Measurements from ENCODE around the gene RNF10. TPM values are rescaled to one million over a fixed set of nuclear protein-coding genes. Genes with fewer than 3 reads are reported as not detected.
"Not testable (repeated sequence)": the region's sequence is repeated elsewhere in the genome, so short reads cannot be mapped to it uniquely, and the experiment has no call there.

RNF10 gene
- total RNA-seq (2014; rRNA removed; shearing (Covaris generic)), result 83.7 and 115 TPM in 2 replicates

DNA sequence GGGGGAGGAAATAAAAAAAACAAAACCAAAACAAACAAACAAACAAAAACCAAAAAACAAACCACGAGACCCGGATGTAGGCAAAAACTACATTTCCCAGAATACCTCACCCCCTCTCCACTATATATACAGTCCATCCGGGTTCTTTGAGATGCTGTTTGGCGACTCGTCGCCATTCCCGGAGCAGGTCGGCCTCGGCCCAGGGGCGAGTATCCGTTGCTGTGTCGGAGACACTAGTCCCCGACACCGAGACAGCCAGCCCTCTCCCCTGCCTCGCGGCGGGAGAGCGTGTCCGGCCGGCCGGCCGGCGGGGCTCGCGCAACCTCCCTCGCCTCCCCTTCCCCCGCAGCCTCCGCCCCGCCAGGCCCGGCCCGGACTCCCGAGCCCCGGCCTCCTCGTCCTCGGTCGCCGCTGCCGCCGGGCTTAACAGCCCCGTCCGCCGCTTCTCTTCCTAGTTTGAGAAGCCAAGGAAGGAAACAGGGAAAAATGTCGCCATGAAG is at the start of gene RNF10:
RNF10 (plus strand) TSS at position 154 of the 500 bp plus-strand sequence. CDS start 456 bp downstream, outside the sequence.
- DNase-seq (ENCODE audit: low spot score), result peak; percentile 88
- in situ Hi-C loops (cut with HindIII; ENCODE audit: low sequenced_read_pairs), result no loop called here

DNA sequence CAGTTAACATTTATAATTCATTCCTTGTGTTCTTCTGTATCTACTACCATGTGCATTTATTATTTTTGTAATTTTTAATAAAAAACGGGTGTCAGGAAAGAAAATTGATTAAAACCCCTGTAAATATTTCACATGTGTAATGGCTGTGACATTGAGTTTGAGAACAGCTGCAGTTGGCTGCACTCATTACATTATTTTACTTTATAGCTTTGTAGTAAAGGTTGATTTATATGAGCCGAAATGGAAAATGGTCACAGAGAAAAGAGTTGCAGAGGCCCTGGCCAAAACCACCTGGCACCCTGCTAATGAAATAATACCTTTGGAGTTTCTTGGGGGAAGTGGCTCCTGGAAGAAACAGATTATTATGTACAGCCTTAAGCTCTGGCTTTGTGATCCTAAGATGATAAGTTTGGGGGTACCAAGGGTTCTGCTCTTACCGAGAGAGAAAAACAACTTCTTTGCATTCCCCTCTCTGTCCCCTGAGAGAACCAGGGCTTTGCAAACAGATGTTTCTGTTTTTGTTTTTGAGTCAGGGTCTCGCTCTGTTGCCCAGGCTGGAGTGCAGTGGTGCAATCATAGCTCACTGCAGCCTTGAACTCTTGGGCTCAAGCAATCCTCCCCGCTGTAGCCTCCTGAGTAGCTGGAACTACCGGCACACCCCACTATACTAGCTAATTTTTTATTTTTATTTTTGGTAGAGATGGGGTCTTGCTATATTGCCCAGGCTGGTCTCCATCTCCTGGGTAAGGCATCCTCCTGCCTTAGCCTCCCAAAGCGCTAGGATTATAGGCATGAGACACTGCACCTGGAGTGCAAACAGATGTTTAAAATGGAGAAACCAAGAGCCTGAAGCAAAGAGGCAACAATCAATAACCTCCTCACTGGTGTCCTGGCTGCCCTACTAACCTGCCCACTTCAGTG is 47.9 kb upstream of the RNF10 start:
- DNase-seq (ENCODE audit: low spot score), result no peak
- in situ Hi-C loops (cut with HindIII; ENCODE audit: low sequenced_read_pairs), result no loop called here

DNA sequence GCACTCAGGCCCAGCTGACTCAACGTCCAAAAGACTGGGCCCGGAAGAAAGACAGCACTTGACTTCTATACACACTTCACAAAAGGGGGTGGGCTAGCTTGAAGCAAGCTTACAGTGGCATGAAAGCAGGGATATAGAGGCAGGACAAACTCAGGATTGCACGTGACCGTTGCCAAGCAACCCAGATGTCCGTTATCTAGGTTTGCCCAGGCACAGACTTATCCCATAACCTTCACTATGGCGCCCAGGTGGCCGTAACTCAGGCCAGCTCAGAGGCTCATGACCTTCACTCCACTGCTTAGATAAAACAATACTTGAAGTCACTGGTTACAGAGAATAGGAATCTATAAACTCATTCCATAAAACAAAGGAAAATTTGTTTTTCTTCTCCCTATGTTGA is 46.6 kb upstream of the RNF10 start:
- in situ Hi-C loops (cut with HindIII; ENCODE audit: low sequenced_read_pairs); DNase-seq (ENCODE audit: low spot score): not testable (repeated sequence)

DNA sequence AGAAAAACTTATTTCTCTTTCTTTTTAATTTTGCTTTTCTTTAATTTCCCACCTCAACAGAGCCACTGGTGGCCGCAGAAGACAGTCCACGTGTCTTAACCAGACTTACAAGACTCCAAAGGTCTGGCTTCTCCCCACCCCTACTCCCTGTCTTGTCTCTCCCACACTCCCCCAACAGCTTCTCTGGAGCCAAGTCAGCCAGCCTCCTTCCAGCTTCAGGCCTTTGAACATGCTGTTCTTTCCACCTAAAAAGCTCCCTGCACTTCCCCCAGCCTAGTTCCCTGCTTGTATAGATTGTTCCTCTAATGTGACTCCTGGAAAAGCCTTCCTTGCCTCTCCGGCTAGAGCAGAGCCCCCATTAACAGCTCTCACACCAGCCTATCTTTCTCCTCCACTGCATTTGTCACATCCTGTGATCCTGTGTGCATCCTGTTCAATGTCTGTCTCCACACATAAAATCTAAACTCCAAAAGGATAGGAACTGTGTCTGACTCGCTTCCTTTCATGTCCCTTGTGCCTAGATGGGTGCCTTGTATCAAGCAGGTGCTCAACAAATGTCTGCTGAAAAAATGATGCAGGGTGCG is 46.0 kb upstream of the RNF10 start:
- no peak for DNase-seq (ENCODE audit: low spot score)
- in situ Hi-C loops (cut with HindIII; ENCODE audit: low sequenced_read_pairs), result no loop called here

DNA sequence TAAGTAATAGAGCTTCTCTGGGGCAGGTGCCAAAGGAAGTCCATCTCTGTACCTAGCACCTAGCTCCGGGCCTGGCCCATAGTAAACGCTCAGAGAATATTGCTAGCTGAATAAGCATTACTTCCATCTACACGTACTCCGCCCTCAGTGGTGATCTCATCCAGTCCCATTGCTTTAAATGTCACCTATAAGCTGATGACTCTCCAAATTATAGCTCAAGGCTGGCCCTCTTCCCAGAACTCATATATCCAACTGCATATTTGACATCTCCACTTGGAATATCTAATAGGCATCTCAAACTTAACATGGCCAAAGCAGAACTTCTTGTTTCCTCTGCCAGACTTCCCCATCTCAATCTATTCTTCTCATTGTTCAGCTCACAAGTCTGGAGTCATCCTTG is 45.1 kb upstream of the RNF10 start:
- DNase-seq (ENCODE audit: low spot score), result no peak
- in situ Hi-C loops (cut with HindIII; ENCODE audit: low sequenced_read_pairs), result no loop called here

DNA sequence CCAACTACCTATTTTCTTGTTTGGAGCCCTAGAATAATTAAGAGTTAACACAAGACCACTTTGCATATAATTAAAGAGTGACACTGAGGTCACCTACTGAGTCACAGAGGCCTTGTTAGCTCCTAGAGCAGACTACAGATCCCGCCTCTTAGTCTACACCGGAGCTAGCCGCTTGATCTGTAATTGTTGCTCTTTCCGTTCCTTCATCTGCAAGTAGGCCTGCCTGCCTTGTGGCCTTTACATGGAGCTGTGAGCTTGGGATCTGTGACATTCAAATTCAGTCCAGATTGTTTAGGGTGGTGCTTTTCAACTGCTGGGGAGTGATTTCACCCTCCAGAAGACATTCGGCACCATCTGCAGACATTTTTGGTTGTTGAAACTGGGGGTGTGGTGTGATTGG is 43.8 kb upstream of the RNF10 start:
- no peak for DNase-seq (ENCODE audit: low spot score)
- in situ Hi-C loops (cut with HindIII; ENCODE audit: low sequenced_read_pairs), result no loop called here

DNA sequence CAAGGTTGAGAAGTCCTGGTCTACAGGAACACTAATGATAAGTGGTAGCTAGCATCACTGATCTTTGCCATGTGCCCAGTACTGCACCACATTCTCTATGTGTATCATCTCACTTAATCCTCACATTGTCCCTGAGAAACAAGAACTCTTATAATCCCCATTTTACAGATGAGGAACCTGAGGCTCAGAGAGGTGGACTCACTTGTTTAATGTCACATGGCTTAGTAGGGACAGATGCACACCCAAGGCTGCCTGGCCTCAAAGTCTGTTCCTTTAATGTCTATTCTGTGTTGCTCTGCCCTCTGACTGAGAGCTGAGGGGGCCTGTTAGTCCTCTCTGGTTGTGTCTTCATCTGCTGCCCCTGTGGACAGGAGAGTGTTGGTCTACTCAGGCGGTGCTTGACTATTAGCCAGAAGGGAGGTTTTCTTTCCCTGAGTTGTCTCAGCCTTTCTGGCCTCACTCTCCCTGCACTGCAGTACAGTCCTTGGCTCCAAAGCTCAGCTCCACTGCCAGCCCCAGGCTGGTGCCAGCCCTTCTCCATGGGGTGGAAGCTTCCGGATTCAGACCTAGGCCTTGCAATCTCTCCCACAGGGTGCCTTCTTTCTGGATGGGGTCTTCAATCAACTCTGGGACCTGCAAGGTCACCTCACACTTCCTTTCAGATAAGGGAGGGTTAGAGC is 43.2 kb upstream of the RNF10 start:
- DNase-seq (ENCODE audit: low spot score), result no peak
- in situ Hi-C loops (cut with HindIII; ENCODE audit: low sequenced_read_pairs), result no loop called here

DNA sequence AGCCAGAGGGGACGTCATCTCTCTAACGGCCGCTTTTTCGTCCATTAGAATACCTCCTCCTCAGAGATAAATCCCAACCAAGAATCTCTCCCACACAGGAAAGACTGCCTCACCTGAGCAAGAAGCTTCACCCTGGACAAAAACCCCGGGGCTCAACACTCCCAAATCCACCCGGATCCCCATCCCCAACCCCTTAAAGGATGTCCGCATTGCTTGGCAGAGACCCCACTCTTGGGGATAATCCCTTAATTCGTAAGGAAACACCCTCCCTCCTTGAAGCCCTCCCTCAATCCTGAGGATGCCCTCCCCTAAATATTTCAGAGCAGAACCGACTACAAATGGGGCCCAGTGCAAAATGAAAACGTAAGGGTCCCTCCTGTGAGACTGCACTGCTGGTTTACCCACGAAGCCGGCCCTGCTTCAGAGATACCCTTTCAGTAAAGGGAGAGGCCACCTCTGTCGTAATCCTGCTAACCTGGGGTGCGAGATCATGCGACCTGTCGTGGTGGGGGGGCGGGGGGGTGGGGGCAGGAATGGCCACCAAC is 38.9 kb upstream of the RNF10 start:
- in situ Hi-C loops (cut with HindIII; ENCODE audit: low sequenced_read_pairs), result no loop called here
- DNase-seq (ENCODE audit: low spot score), result no peak

DNA sequence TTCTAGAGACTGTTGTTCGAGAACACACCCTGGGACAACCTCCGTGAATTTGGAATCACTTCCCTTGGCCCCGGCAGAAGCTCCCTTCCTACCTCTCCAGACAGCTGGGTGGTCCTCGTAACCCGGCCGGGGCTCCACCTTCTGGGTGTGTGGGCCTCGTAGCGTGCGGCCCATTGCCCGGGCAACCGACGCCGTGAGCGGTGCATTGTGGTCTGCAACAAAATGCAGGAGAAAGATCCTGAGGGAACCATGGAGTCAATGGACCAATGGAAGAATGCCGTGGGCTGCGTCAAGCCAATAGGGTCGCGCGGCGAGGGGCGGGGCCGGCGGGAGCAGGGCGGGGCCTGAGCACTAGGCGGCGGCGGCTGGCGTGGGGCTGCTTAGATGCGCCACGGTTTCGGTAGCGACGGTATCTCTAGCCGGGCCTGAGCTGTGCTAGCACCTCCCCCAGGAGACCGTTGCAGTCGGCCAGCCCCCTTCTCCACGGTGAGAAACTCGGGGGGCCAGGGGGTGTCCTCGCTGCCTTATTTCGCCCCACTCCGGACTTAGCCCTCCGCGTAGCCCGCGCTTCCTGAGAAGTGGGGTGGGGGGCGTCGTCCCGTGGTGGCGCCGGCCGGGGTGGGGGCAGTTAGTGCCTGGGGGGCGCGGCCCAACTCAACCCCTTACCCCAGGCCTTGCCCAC is 38.3 kb upstream of the RNF10 start, which contains the start of gene DYNLL1:
DYNLL1 (plus strand) TSS at position 383 of the 682 bp plus-strand sequence. CDS start 309 bp downstream, outside the sequence.
- in situ Hi-C loops (cut with HindIII; ENCODE audit: low sequenced_read_pairs), result no loop called here
- DNase-seq (ENCODE audit: low spot score), result peak; percentile 96

DNA sequence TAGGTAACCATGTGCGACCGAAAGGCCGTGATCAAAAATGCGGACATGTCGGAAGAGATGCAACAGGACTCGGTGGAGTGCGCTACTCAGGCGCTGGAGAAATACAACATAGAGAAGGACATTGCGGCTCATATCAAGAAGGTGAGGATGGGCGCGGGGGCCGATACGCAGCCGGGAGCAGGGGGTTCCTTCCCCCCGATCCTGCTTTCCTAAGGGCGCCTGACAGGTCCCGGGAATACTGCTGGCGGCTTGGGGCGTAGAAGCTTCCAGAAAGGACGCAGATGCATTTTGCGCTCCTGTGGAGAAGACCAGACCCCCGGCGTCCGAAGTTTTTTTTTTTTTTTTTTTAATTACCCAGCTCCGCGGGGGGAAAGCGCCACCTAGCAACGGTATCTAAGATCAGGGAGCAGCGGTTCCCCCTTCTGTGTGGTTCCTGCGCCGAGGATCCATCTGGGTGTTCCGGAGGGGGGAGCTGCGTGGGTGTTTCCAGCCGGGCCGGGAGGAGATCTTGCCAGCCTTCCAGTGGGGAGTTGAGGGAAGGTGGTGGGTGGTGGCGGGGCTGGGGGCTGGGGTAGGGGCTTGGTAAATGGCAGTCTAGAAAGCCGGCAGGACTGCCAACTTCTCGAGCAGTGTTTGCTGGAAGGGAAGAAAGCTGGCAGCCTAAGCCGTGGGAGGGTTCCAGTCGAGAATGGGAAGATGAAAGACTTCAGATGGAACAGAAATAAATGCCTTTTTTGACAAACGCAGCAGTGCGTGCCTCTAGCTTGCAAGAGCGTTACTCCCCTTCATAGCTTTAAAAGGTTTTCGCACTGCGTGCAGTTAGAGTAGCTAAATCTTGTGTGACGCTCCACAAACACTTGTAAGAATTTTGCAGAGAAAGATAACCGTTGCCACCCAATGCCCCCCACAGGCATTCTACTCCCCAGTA is 37.5 kb upstream of the RNF10 start:
- in situ Hi-C loops (cut with HindIII; ENCODE audit: low sequenced_read_pairs), result no loop called here
- peak; percentile 84 for DNase-seq (ENCODE audit: low spot score)

DNA sequence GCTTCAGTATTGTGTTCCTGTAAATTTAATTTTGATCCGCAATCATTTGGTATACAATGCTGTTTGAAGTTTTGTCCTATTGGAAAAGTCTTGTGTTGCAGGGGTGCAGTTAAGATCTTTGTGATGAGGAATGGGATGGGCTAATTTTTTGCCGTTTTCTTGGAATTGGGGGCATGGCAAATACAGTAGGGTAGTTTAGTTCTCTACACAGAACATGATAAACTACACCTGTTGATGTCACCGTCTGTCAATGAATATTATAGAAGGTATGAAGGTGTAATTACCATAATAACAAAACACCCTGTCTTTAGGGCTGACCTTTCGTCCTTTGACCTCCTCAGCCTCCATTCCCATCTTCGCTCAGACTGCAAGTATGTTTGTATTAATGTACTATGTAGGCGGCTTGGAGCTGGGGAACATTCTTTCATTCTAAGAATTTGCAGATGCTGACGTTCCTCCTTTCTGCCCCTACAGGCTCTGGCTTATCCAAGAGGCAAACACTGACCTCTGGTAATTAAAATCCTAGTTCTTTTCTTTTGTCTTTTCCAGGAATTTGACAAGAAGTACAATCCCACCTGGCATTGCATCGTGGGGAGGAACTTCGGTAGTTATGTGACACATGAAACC is 36.5 kb upstream of the RNF10 start:
- no peak for DNase-seq (ENCODE audit: low spot score)

DNA sequence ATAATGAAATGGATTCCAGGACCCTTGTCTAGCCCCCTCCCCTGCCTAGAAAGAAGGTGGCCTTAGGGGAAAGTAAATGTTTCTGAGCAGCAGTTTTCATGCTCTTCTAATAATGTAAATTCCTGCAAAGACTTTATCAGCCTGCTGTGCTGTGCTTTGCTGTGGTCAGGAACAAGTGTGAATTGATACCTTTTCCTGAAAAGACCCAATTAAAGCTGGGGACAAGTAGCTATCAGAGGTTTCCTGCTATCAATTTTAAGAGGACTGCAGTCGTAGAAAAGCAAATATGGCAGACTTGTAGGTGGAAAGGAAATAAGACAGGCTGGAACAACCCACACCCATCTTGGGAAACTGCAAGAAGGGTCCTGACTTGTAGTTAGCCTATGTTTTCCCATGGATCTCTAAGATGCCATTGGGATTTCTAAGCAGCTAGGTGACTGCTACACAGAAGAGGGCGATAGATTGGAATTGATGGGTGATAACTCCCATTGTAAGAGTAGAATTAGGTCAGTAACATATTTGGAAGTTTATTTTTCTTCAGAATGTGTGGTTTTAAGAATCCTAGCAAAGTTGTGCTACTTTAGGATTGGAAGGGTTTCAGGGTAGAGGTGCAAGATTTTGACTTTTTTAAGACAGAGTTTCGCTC is 35.2 kb upstream of the RNF10 start:
- no peak for DNase-seq (ENCODE audit: low spot score)
- in situ Hi-C loops (cut with HindIII; ENCODE audit: low sequenced_read_pairs), result no loop called here

More for the DNA sequence above, 36.5 kb upstream of the RNF10 start:
- in situ Hi-C loops (cut with HindIII; ENCODE audit: low sequenced_read_pairs), result no loop called here

DNA sequence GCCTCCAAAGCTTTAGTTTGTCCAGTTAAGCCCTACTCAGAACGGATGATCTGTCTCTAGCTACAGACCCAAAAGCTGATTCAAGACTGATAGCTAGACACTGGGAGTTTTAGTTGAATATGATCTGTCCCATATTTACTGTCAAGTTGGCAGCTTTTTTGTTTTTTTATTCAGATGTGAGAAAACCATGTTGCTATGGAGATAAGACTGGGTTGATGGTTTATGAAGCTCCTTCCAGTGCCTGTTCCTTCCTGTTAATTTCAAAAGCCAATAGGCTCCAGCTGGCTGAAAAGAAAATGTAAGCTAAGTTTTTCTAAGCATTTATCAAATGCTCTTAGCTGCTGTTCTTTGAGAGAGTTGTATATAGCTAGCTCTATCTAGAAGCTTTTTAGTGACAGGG is 33.6 kb upstream of the RNF10 start:
- in situ Hi-C loops (cut with HindIII; ENCODE audit: low sequenced_read_pairs), result no loop called here
- DNase-seq (ENCODE audit: low spot score), result no peak

DNA sequence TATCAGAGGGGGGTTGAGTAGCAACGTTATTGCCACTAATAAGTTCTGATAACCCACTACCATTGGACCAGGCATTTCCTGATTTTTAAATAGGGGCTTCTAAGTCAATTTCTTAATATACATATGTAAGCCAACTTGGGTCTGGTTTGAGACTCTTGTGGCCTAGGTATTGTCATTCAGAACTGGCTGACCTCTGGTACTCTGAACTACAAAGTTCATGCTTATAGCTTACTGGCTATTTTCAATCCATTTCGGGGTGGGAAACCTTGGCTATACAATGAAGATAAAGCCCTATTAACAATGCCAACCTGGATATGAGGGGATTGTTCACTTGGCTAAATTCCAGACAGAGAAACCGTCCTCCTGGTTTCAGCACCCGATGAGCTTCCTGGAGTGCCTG is 29.6 kb upstream of the RNF10 start:
- DNase-seq (ENCODE audit: low spot score), result no peak
- in situ Hi-C loops (cut with HindIII; ENCODE audit: low sequenced_read_pairs), result no loop called here

DNA sequence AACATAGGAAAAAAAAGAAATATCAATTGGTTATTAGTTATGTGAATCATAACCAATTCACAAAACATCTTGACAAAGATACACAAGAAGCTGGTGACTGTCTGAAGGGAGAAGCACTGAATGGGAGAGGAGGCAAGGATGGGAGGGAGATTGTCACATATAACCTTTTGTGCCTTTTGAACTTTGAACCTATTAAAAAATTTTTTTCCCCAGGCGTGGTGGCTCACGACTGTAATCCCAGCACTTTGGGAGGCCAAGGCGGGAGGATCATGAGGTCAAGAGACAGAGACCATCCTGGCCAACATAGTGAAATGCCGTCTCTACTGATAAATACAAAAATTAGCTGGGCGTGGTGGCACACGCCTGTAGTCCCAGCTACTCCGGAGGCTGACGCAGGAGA is 25.6 kb upstream of the RNF10 start:
- in situ Hi-C loops (cut with HindIII; ENCODE audit: low sequenced_read_pairs), result no loop called here
- no peak for DNase-seq (ENCODE audit: low spot score)

DNA sequence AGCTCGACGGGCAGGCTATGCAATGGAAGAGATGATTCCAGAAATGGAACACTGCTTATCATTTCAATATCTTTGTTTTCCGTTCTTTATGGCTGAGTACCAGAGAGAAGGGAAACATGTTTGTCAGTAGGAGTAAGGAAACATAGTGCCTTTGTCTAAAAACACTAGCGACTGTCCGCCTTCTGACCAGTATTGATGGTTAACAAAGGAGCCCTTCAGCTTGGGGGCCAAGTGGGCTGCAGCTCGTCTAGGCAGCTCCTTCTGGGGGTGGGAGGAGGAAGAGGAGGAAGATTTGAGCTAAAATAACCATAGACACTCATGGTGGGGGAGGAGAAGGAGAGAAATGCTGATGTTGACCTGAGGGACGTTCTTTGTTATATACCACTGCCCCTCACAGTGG is 20.2 kb upstream of the RNF10 start:
- in situ Hi-C loops (cut with HindIII; ENCODE audit: low sequenced_read_pairs), result no loop called here
- DNase-seq (ENCODE audit: low spot score), result no peak

DNA sequence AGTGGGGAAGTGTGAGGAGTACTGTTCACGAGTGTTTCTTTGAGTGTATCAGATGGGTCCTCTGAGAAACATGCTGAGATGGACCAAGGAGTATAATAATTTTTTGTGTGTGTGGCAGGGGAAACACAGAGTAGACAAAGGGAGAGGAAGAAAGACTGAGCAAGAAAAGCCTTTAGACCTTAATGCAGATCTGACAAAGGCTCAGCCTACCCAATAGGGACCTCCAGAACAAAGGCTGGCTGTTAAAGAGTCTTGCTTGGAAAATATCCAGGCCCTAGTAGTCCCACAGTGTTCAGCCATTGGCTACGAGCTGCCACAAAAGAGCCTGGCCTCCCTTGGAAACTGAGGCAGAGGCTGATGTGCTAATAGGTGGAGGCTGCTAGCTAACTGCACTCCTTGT is 18.7 kb upstream of the RNF10 start:
- in situ Hi-C loops (cut with HindIII; ENCODE audit: low sequenced_read_pairs), result no loop called here

More for the DNA sequence above, 18.7 kb upstream of the RNF10 start:
- DNase-seq (ENCODE audit: low spot score), result no peak
